ENCODE measurements around the gene DDX54. TPM values are rescaled to one million over a fixed set of nuclear protein-coding genes. Genes with fewer than 3 reads are reported as not detected.

DDX54 gene
- total RNA-seq, 4 donors from 2014 or later = 29.1 to 59.6 (median 52.7) TPM

- H3K36me3 ChIP-seq = no peaks in the 10 kb centered on the region
- H3K4me3 ChIP-seq = no peak overlapping the region
- H3K9me3 ChIP-seq = no peaks in the 10 kb centered on the region
- H3K27me3 ChIP-seq = peaks cover 0 to 55% (median 0%) of the 10 kb centered on the region in 4 donors
- no peak overlapping the region for H3K27ac ChIP-seq (replicated peaks in 1 of 4)
- TF ChIP-seq CTCF (IDR thresholded peaks at IDR 0.05) (no peak), EP300 (IDR thresholded peaks at IDR 0.05) (no peak), POLR2AphosphoS5 (IDR thresholded peaks at IDR 0.05) (no peak), POLR2A (IDR thresholded peaks at IDR 0.05; ENCODE audit: low read depth) (no peak)
- DNase-seq (ENCODE audit: extremely low spot score) = no peak
- no peaks in the 10 kb centered on the region for H3K4me1 ChIP-seq
- 89% methylated on average over 12 of the region's 19 CpGs for WGBS
- intact Hi-C loops (cut with DNase I) = no loop called here
These were observed 70.7 kb downstream of the DDX54 start for GRCh38 chr12:113114447-113115178.

GRCh38 chr12:113113397-113113796, 71.9 kb downstream of the DDX54 start:
- no peak overlapping the region for H3K27ac ChIP-seq (replicated peaks in 1 of 4)
- DNase-seq (ENCODE audit: extremely low spot score) = no peak
- H3K4me3 ChIP-seq = no peak overlapping the region
- intact Hi-C loops (cut with DNase I) = no loop called here
- no peaks in the 10 kb centered on the region for H3K4me1 ChIP-seq
- 90% methylated on average over 2 of the region's 2 CpGs for WGBS
- peaks cover 0 to 46% (median 0%) of the 10 kb centered on the region in 4 donors for H3K27me3 ChIP-seq
- no peaks in the 10 kb centered on the region for H3K36me3 ChIP-seq
- TF ChIP-seq CTCF (IDR thresholded peaks at IDR 0.05) (no peak), EP300 (IDR thresholded peaks at IDR 0.05) (no peak), POLR2A (IDR thresholded peaks at IDR 0.05; ENCODE audit: low read depth) (no peak), POLR2AphosphoS5 (IDR thresholded peaks at IDR 0.05) (no peak)
- H3K9me3 ChIP-seq = no peaks in the 10 kb centered on the region

- DNase-seq (ENCODE audit: extremely low spot score) = no peak
- no peaks in the 10 kb centered on the region for H3K9me3 ChIP-seq
- no peaks in the 10 kb centered on the region for H3K4me1 ChIP-seq
- H3K4me3 ChIP-seq = no peak overlapping the region
- peaks cover 0 to 46% (median 0%) of the 10 kb centered on the region in 4 donors for H3K27me3 ChIP-seq
- 72% methylated on average over 33 of the region's 39 CpGs for WGBS
- TF ChIP-seq POLR2AphosphoS5 (IDR thresholded peaks at IDR 0.05) (no peak), EP300 (IDR thresholded peaks at IDR 0.05) (no peak), CTCF (IDR thresholded peaks at IDR 0.05) (no peak), POLR2A (IDR thresholded peaks at IDR 0.05; ENCODE audit: low read depth) (no peak)
- no peaks in the 10 kb centered on the region for H3K36me3 ChIP-seq
- intact Hi-C loops (cut with DNase I) = no loop called here
- H3K27ac ChIP-seq (replicated peaks in 1 of 4) = no peak overlapping the region
These were observed 73.0 kb downstream of the DDX54 start for GRCh38 chr12:113112043-113112899.

- no peak for TF ChIP-seq POLR2A (IDR thresholded peaks at IDR 0.05; ENCODE audit: low read depth)
- no peak for TF ChIP-seq CTCF (IDR thresholded peaks at IDR 0.05)
- TF ChIP-seq POLR2AphosphoS5 (IDR thresholded peaks at IDR 0.05) = no peak
- TF ChIP-seq EP300 (IDR thresholded peaks at IDR 0.05) = no peak
- WGBS = 89% methylated on average over 3 of the region's 3 CpGs
These were observed 74.0 kb downstream of the DDX54 start for GRCh38 chr12:113111247-113111646.

More at GRCh38 chr12:113111247-113111646, 74.0 kb downstream of the DDX54 start:
- Histone ChIP-seq H3K27me3 (peaks cover 0 to 46% (median 0%) of the 10 kb centered on the region in 4 donors), H3K4me3 (no peak overlapping the region), H3K9me3 (no peaks in the 10 kb centered on the region), H3K36me3 (no peaks in the 10 kb centered on the region), H3K27ac (replicated peaks in 1 of 4) (no peak overlapping the region), H3K4me1 (no peaks in the 10 kb centered on the region)
- no peak for DNase-seq (ENCODE audit: extremely low spot score)
- intact Hi-C loops (cut with DNase I) = no loop called here
